Measurements from ENCODE around the gene RPL38. TPM values are rescaled to one million over a fixed set of nuclear protein-coding genes. Genes with fewer than 3 reads are reported as not detected.

RPL38 gene
- total RNA-seq, 1 donor from 2014 or later: 393 TPM

GRCh38 chr17:74196541-74197317 is 6.7 kb upstream of the RPL38 start:
- Histone ChIP-seq H3K9ac (no peak overlapping the region), H3K9me3 (ENCODE audit: low read depth) (no peaks in the 10 kb centered on the region), H3K36me3 (no peaks in the 10 kb centered on the region), H4K20me1 (ENCODE audit: low read depth) (no peaks in the 10 kb centered on the region), H2AFZ (replicated peaks) (no peak overlapping the region), H3K79me2 (ENCODE audit: low read depth) (no peaks in the 10 kb centered on the region), H3K27ac (no peak overlapping the region), H3K4me3 (no peak overlapping the region), H3F3A (ENCODE audit: low read depth) (no peaks in the 10 kb centered on the region), H3K27me3 (peaks cover 46% of the 10 kb centered on the region), H3K4me2 (no peak overlapping the region), H3K4me1 (no peaks in the 10 kb centered on the region)
- Mint-ChIP-seq H3K4me3 (no peak overlapping the region), H3K9me3 (no peaks in the 10 kb centered on the region), H3K27ac (peak overlapping the region; percentile 54), H3K27me3 (ENCODE audit: insufficient read depth, low read depth) (peaks cover 28% of the 10 kb centered on the region), H3K36me3 (no peaks in the 10 kb centered on the region), H3K4me1 (peaks cover 49% of the 10 kb centered on the region)
- DNase-seq (ENCODE audit: low spot score): no peak
- TF ChIP-seq CTCF (IDR thresholded peaks at IDR 0.05) (no peak), EZH2 (IDR thresholded peaks at IDR 0.05) (no peak), EZH2phosphoT487 (IDR thresholded peaks at IDR 0.05) (no peak)

- no peaks in the 10 kb centered on the region for H3K9me3 ChIP-seq (ENCODE audit: low read depth)
- H3K4me2 ChIP-seq: no peak overlapping the region
- no peaks in the 10 kb centered on the region for H3K4me1 ChIP-seq
- TF ChIP-seq EZH2 (IDR thresholded peaks at IDR 0.05) (no peak), EZH2phosphoT487 (IDR thresholded peaks at IDR 0.05) (no peak), CTCF (IDR thresholded peaks at IDR 0.05) (no peak)
- H3K9ac ChIP-seq: no peak overlapping the region
- Mint-ChIP-seq H3K9me3 (no peaks in the 10 kb centered on the region), H3K4me3 (no peak overlapping the region), H3K27ac (peak overlapping the region; percentile 60), H3K4me1 (peaks cover 53% of the 10 kb centered on the region), H3K27me3 (ENCODE audit: insufficient read depth, low read depth) (peaks cover 22% of the 10 kb centered on the region), H3K36me3 (no peaks in the 10 kb centered on the region)
- H3K36me3 ChIP-seq: no peaks in the 10 kb centered on the region
- H4K20me1 ChIP-seq (ENCODE audit: low read depth): no peaks in the 10 kb centered on the region
- no peaks in the 10 kb centered on the region for H3K79me2 ChIP-seq (ENCODE audit: low read depth)
- no peak for DNase-seq (ENCODE audit: low spot score)
- H2AFZ ChIP-seq (replicated peaks): no peak overlapping the region
- H3K27me3 ChIP-seq: peaks cover 54% of the 10 kb centered on the region
- no peaks in the 10 kb centered on the region for H3F3A ChIP-seq (ENCODE audit: low read depth)
- H3K4me3 ChIP-seq: no peak overlapping the region
- no peak overlapping the region for H3K27ac ChIP-seq
Measured at GRCh38 chr17:74197801-74198200, 5.7 kb upstream of the RPL38 start.

- H3K36me3 ChIP-seq: no peaks in the 10 kb centered on the region
- H3F3A ChIP-seq (ENCODE audit: low read depth): no peaks in the 10 kb centered on the region
- no peak overlapping the region for H3K4me2 ChIP-seq
- H3K4me1 ChIP-seq: no peaks in the 10 kb centered on the region
- TF ChIP-seq EZH2 (IDR thresholded peaks at IDR 0.05): no peak
- no peak for TF ChIP-seq EZH2phosphoT487 (IDR thresholded peaks at IDR 0.05)
- H3K27me3 Mint-ChIP-seq (ENCODE audit: insufficient read depth, low read depth): peaks cover 21% of the 10 kb centered on the region
- DNase-seq (ENCODE audit: low spot score): no peak
- H2AFZ ChIP-seq (replicated peaks): no peak overlapping the region
- no peak overlapping the region for H3K27ac ChIP-seq
- no peak overlapping the region for H3K4me3 ChIP-seq
- peaks cover 3% of the 10 kb centered on the region for H3K9me3 Mint-ChIP-seq
- peaks cover 54% of the 10 kb centered on the region for H3K27me3 ChIP-seq
- peaks cover 3% of the 10 kb centered on the region for H3K36me3 Mint-ChIP-seq
- H3K4me1 Mint-ChIP-seq: peaks cover 55% of the 10 kb centered on the region
- H3K79me2 ChIP-seq (ENCODE audit: low read depth): peaks cover 2% of the 10 kb centered on the region
- H3K27ac Mint-ChIP-seq: no peak overlapping the region
- H3K4me3 Mint-ChIP-seq: no peak overlapping the region
- H4K20me1 ChIP-seq (ENCODE audit: low read depth): peaks cover 2% of the 10 kb centered on the region
- H3K9ac ChIP-seq: no peak overlapping the region
- H3K9me3 ChIP-seq (ENCODE audit: low read depth): no peaks in the 10 kb centered on the region
Measured at GRCh38 chr17:74198694-74199093, 4.8 kb upstream of the RPL38 start.
